ENCODE results near the gene FAM222A.

- TF ChIP-seq EZH2phosphoT487 (IDR thresholded peaks at IDR 0.05; ENCODE audit: borderline replicate concordance, low read length) (no peak), CTCF (IDR thresholded peaks at IDR 0.05; ENCODE audit: low read depth, low read length, poor library complexity, severe bottlenecking) (no peak)
These were observed 18.2 kb downstream of the FAM222A start for GRCh38 chr12:109731806-109732205.
